ENCODE results near the gene ABCB1.

ABCB1 gene

GRCh38 chr7:87600130-87601124, at the start of gene ABCB1:
Gene ABCB1, minus strand, starts transcription at chr7:87600884. Its CDS starts 700 bp downstream, at chr7:87600184.
- peak; percentile 35 for DNase-seq

DNA sequence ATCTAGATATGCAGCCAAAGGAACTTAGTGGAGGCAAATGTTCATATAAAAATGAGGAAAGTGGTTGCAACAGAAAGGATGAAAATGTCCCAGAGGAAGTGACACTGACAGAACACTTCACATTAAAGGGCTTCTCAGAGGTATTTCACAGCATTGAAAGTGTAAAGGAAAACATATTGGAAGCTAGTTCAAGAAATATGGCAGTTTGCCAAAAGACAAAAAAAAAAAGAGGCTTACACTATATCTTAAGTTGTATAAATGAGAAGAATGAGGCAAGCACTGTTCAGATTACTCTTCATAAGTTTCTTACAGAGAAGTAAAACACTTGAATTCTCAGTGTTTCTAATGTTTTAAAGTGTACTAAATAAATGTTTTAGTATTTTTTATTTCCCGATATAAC, 47.6 kb upstream of the ABCB1 start:
- DNase-seq, result no peak

GRCh38 chr7:87645446-87645845, 44.8 kb upstream of the ABCB1 start:
- DNase-seq, result no peak

DNA sequence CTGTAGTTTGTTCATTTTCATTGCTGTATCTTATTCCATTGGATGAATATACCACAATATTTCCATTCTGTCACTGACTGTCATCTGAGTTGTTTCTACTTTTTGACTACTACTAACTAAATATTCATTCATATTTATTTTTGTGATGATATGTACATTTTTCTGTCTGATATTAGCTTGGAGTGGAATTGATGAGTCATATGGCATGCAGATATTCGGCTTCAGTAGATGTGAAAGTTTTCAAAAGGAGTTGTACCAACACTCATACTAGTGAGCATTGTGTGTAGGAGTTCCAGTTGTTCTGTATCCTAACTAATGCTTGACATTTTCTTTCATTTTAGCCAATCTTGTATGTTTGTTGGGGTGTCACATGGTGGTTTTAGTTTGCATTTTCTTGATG, 35.2 kb upstream of the ABCB1 start:
- DNase-seq, result no peak

- DNase-seq, result peak; percentile 64
Observed at GRCh38 chr7:87628780-87629569, 28.3 kb upstream of the ABCB1 start.

DNA sequence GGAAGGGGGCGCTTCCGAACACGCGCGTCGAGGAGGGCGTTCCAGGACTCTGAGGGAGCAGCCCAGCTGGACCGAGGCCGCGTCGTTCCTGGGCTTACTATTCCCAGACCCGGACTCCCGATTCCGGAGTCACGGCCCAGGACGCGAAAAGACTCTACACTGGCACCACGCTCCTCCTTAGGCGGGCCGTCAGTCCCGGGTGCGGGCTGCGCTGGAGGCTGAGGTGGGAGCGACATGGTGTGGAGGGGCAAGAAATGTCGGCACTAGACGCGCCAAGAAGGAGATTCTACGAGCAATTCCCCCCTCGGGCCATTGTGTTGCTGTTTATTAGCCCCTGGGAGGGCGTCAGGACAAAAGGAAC, 26.9 kb upstream of the ABCB1 start:
- peak; percentile 44 for DNase-seq

DNA sequence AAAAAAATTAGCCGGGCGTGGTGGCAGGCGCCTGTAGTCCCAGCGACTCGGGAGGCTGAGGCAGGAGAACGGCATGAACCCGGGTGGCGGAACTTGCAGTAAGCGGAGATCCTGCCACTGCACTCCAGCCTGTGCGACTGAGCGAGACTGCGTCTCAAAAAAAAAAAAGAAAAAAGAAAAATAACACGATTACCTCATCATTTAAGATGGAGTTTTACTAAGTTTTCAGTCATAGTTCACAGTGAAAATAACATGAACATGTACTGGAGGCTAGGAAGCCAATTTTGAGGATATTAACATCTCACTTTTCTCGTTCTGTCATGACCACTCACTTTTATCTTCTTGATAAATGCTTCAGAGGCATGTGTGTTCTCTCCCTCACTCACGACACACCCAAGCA, 24.4 kb upstream of the ABCB1 start:
- no peak for DNase-seq

GRCh38 chr7:87624628-87625027, 23.9 kb upstream of the ABCB1 start:
- DNase-seq, result no peak

DNA sequence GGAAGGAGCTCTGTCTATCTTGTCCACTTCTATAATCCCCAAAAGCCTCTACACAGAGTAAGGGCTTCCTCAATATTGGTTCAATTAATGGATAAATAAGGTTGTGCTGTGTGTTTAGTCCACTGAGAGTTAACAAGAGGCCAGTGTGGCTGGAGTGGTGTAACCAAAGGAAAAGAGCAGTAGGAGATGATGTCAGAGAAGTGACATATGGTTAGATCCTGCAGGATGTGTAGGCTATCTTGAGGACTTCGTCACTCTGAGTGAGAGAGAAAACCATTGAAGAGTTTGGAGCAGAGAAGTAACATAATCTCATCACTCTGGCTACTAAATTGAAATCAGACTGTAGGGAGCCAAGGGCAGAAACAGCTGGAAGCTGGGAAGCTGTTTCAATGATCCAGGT, 14.5 kb upstream of the ABCB1 start:
- DNase-seq, result no peak

GRCh38 chr7:87609916-87610315, 9.2 kb upstream of the ABCB1 start:
- no peak for DNase-seq

DNA sequence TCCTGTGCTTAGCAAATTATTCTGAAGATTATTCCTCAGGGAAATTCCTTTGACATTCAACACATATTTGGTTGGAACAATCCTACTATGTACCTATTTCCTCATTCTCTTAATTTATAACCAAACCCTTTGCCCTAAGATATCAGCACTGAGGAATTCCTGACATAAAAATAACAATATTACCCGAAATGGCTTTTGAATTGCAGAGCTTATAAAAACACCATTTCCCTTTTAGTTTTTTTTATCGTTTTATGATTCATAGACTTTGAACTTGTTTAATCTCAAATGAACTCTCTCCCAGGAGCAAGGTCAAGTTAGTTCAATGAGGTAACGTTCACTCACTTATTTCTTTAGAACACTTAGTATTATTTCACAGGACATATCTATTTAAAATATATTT, 7.7 kb upstream of the ABCB1 start:
- no peak for DNase-seq

GRCh38 chr7:87604264-87604663, 3.6 kb upstream of the ABCB1 start:
- DNase-seq, result no peak

GRCh38 chr7:87599336-87599735, 1.3 kb downstream of the ABCB1 start:
- DNase-seq, result no peak

- no peak for DNase-seq
Observed at GRCh38 chr7:87598234-87599009, 2.3 kb downstream of the ABCB1 start.

DNA sequence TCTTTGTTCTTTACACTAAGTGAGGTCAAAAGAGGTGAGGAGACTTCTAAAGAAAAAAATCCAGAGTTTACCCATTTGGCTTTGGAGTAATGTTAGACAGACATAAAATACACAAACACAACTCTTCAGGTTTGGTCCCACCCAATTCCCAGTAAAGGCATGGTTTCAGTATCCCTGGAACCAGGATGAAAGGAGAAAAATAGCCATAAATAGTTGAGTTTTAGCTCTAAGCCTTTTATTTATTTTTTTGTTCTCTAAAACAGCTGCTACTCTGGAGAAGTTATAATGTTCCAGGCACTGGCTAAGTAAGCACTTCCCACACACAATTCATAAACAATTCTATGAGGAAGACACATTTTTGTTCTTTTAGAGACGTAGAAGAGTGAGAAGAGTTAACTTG, 4.0 kb downstream of the ABCB1 start:
- no peak for DNase-seq

GRCh38 chr7:87596136-87596535, 4.5 kb downstream of the ABCB1 start:
- no peak for DNase-seq

- DNase-seq, result no peak
Observed at GRCh38 chr7:87592300-87592699, 8.4 kb downstream of the ABCB1 start.

DNA sequence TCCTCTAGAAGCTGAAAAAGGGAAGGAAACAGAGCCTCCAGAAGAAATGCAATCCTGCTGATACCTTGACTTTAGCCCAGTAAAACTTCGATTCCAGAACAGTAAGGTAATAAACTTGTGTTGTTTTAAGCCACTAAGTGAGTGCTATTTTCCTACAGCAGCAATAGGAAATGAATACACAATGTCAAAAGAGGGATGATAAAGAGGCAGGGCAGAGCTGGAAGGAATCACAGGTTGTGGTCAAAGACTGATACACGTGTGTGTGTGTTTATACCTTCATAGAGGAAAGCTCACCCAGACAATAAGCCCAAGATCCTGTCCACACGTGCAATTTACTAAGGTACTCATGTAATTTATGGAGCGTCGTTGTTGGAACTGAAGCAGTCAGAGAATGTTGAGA, 9.5 kb downstream of the ABCB1 start:
- DNase-seq, result no peak

- no peak for DNase-seq
Observed at GRCh38 chr7:87590578-87590977, 10.1 kb downstream of the ABCB1 start.

- no peak for DNase-seq
Observed at GRCh38 chr7:87589631-87590030, 11.1 kb downstream of the ABCB1 start.

GRCh38 chr7:87581723-87582122, 19.0 kb downstream of the ABCB1 start:
- DNase-seq, result no peak

GRCh38 chr7:87580636-87581035, 20.0 kb downstream of the ABCB1 start:
- DNase-seq, result no peak

- no peak for DNase-seq
Observed at GRCh38 chr7:87575521-87575920, 25.2 kb downstream of the ABCB1 start.

Data from NCI-H345 (cell line).